GM03348 (cell line): Measurements from ENCODE around the gene FAM163B.

ENCODE experiments used
- DNase-seq: peaks from one replicate; pipeline ENCODE4 v3.0.0; 2012; ENCODE audit warnings: low spot score

Gene FAM163B

GRCh38 chr9:133597316-133597957 is 11.8 kb downstream of the FAM163B start:
- DNase-seq = no peak

GRCh38 chr9:133595910-133596309 is 13.3 kb downstream of the FAM163B start:
- no peak for DNase-seq

- DNase-seq = no peak
These were observed 14.9 kb downstream of the FAM163B start for GRCh38 chr9:133594310-133594709.

GRCh38 chr9:133593587-133594253 is 15.5 kb downstream of the FAM163B start:
- DNase-seq = no peak

GRCh38 chr9:133592731-133593409 is 16.3 kb downstream of the FAM163B start:
- DNase-seq = no peak

- DNase-seq = no peak
These were observed 17.2 kb downstream of the FAM163B start for GRCh38 chr9:133591985-133592384.

GRCh38 chr9:133591116-133591910 is 17.9 kb downstream of the FAM163B start:
- no peak for DNase-seq

GRCh38 chr9:133590231-133590855 is 18.8 kb downstream of the FAM163B start:
- DNase-seq = no peak

- no peak for DNase-seq
These were observed 19.5 kb downstream of the FAM163B start for GRCh38 chr9:133589454-133590227.

- no peak for DNase-seq
These were observed 21.7 kb downstream of the FAM163B start for GRCh38 chr9:133587466-133587865.

- no peak for DNase-seq
These were observed 22.1 kb downstream of the FAM163B start for GRCh38 chr9:133587051-133587450.

GRCh38 chr9:133585481-133586351 is 23.5 kb downstream of the FAM163B start:
- peak; percentile 41 for DNase-seq

- peak; percentile 42 for DNase-seq
These were observed 24.4 kb downstream of the FAM163B start for GRCh38 chr9:133584559-133585476.

- DNase-seq = no peak
These were observed 25.0 kb downstream of the FAM163B start for GRCh38 chr9:133584167-133584558.

GRCh38 chr9:133583586-133583985 is 25.6 kb downstream of the FAM163B start:
- DNase-seq = no peak

- no peak for DNase-seq
These were observed 26.1 kb downstream of the FAM163B start for GRCh38 chr9:133583111-133583510.

- DNase-seq = no peak
These were observed 26.6 kb downstream of the FAM163B start for GRCh38 chr9:133582501-133583045.

- no peak for DNase-seq
These were observed 27.5 kb downstream of the FAM163B start for GRCh38 chr9:133581513-133582343.
